Upper lobe of left lung (tissue), 6 donors: ENCODE measurements around the gene GTSE1. TPM values are rescaled to one million over a fixed set of nuclear protein-coding genes. Genes with fewer than 3 reads are reported as not detected.
"Not testable (repeated sequence)": the region's sequence is repeated elsewhere in the genome, so short reads cannot be mapped to it uniquely, and the experiment has no call there.

Experiments used
- ATAC-seq, 2 donors: fragments of 200-7000 bp; cut with Tn5 transposase; one replicate each; pipeline ENCODE4 v1.9.1; 2022; ENCODE audit warnings: mild to moderate bottlenecking in 2 of 2, moderate library complexity in 2 of 2; ENCODE audit not compliant: low FRiP score in 2 of 2
- DNase-seq, 2 donors: peaks; one replicate each; pipeline ENCODE4 v3.0.0-alpha.2; 2019 to 2020
- H3K27ac ChIP-seq, 4 donors: fragments of 200-600 bp; sonication (generic); one replicate each; pipeline ENCODE4 v1.5.1; 2016 to 2019
- H3K27me3 ChIP-seq, 4 donors: fragments of 200-600 bp; sonication (generic); one replicate each; pipeline ENCODE4 v1.5.1; 2017 to 2019
- H3K36me3 ChIP-seq, 4 donors: fragments of 200-600 bp; sonication (generic); one replicate each; pipeline ENCODE4 v1.5.1; 2016 to 2019
- H3K4me1 ChIP-seq, 4 donors: fragments of 200-600 bp; sonication (generic); one replicate each; pipeline ENCODE4 v1.5.1; 2018 to 2019
- H3K4me3 ChIP-seq, 4 donors: fragments of 200-600 bp; sonication (generic); one replicate each; pipeline ENCODE4 v1.5.1; 2017 to 2019; ENCODE audit warnings: mild to moderate bottlenecking in 2 of 4, moderate library complexity in 1 of 4
- H3K9me3 ChIP-seq, 4 donors: fragments of 200-600 bp; sonication (generic); one replicate each; pipeline ENCODE4 v1.5.1; 2018 to 2019
- EP300 ChIP-seq, 4 donors: sonication (generic); formaldehyde crosslinking; IDR thresholded peaks; one replicate each; pipeline ENCODE4 v1.5.1; 2017; ENCODE audit warnings: antibody characterized with exemption in 4 of 4, control low read depth in 2 of 4
- POLR2A ChIP-seq, 4 donors: fragments of 450-650 bp; IDR thresholded peaks; one replicate each; pipeline ENCODE4 v1.5.1; 2016 to 2017; ENCODE audit warnings: antibody characterized with exemption in 4 of 4, mild to moderate bottlenecking in 2 of 4
- POLR2AphosphoS5 ChIP-seq, 2 donors: sonication (generic); formaldehyde crosslinking; IDR thresholded peaks; one replicate each; pipeline ENCODE4 v1.5.1; 2017; ENCODE audit warnings: antibody characterized with exemption in 2 of 2
- WGBS, 2 donors: methylation state at CpG; one replicate each; pipeline ENCODE4 v1.1.5; 2017 to 2018; 5-methylcytosine and 5-hydroxymethylcytosine counted together
- total RNA-seq, 6 donors: library from RNA; depleted of rRNA in 4 of 6; stranded (reverse); fragments of >200 nt in 4 of 6; gene quantifications; one replicate each; pipeline versions ENCODE4 v1.1.0 to v1.2.1, GENCODE V29; 2016 to 2021
- TF ChIP-seq, protein P1 (sequence below), 6 experiments: fragments of 450-650 bp in 4 of 6; fragments of 200-600 bp in 2 of 6; sonication (generic) in 2 of 6; IDR thresholded peaks; one replicate each; pipeline ENCODE4 v1.5.1; 2016 to 2019; ENCODE audit warnings: antibody characterized with exemption in 6 of 6
- donor health status: DM: no; HTN: no; CAD: no; lungs with moderate emphysema.
- donor health status: DM: no; HTN: yes; CAD: no; lungs with severe emphysema.

The GTSE1 gene
- total RNA-seq, 6 donors from 2014 or later, result 0.30 to 4.4 (median 1.4) TPM; not detected in 1

GRCh38 chr22:46303347-46303965 lies 6.8 kb downstream of the GTSE1 start:
- DNase-seq, result no peak

GRCh38 chr22:46308283-46308988 lies 11.8 kb downstream of the GTSE1 start:
- H3K4me3 ChIP-seq, result no peak overlapping the region
- H3K9me3 ChIP-seq, result no peaks in the 10 kb centered on the region
- H3K4me1 ChIP-seq, result no peaks in the 10 kb centered on the region
- no peaks in the 10 kb centered on the region for H3K36me3 ChIP-seq
- H3K27me3 ChIP-seq, result no peaks in the 10 kb centered on the region
- no peak for DNase-seq
- H3K27ac ChIP-seq, result no peak overlapping the region
- WGBS, 2 donors, result 92 to 94% methylated on average over 20 to 23 of the region's 23 CpGs
- TF ChIP-seq POLR2AphosphoS5 (IDR thresholded peaks at IDR 0.05) (no peak), POLR2A (IDR thresholded peaks at IDR 0.05) (no peak), EP300 (IDR thresholded peaks at IDR 0.05) (no peak)
- TF ChIP-seq, protein P1, sequence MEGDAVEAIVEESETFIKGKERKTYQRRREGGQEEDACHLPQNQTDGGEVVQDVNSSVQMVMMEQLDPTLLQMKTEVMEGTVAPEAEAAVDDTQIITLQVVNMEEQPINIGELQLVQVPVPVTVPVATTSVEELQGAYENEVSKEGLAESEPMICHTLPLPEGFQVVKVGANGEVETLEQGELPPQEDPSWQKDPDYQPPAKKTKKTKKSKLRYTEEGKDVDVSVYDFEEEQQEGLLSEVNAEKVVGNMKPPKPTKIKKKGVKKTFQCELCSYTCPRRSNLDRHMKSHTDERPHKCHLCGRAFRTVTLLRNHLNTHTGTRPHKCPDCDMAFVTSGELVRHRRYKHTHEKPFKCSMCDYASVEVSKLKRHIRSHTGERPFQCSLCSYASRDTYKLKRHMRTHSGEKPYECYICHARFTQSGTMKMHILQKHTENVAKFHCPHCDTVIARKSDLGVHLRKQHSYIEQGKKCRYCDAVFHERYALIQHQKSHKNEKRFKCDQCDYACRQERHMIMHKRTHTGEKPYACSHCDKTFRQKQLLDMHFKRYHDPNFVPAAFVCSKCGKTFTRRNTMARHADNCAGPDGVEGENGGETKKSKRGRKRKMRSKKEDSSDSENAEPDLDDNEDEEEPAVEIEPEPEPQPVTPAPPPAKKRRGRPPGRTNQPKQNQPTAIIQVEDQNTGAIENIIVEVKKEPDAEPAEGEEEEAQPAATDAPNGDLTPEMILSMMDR (IDR thresholded peaks at IDR 0.05), result no peak
- no peak for ATAC-seq

More at GRCh38 chr22:46303347-46303965, 6.8 kb downstream of the GTSE1 start:
- Histone ChIP-seq H3K4me1 (no peaks in the 10 kb centered on the region), H3K36me3 (no peaks in the 10 kb centered on the region), H3K9me3 (no peaks in the 10 kb centered on the region), H3K4me3 (no peak overlapping the region), H3K27me3 (no peaks in the 10 kb centered on the region), H3K27ac (no peak overlapping the region)
- TF ChIP-seq POLR2A (IDR thresholded peaks at IDR 0.05), result no peak
- TF ChIP-seq POLR2AphosphoS5 (IDR thresholded peaks at IDR 0.05), result no peak
- TF ChIP-seq, protein P1 (IDR thresholded peaks at IDR 0.05), result no peak
- no peak for TF ChIP-seq EP300 (IDR thresholded peaks at IDR 0.05)
- WGBS, 2 donors, result 86 to 90% methylated on average over 7 of the region's 7 CpGs
- no peak for ATAC-seq

DNA sequence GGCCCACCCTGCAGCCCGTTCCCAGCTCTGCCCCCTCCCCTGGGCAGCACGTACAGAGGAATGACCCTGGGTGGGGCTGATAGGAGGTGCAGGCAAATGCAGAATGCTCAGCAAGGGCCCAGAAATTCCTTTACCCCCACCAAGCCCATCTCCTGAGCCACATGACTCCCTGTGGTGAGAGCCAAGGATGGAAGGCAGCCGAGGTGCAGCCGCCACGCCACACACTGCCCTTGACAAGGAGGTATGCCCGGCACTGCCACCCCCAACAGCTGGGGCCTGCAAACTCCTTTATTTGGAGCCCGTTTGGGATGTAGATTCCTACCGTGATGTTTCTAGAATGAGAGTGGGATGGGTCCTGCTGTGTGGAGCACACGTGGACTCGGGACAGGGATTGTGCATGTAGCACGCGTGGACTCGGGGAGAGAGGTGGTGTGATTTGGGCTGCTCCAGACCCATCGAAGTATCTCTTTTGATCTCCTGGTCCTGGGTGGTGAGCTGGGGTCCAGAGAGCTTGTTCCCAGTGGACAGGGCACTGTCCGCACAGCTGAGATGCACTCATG lies 12.9 kb downstream of the GTSE1 start:
- no peaks in the 10 kb centered on the region for H3K36me3 ChIP-seq
- H3K27ac ChIP-seq, result no peak overlapping the region
- 94 to 96% methylated on average over 9 to 15 of the region's 15 CpGs for WGBS, 2 donors
- H3K9me3 ChIP-seq, result no peaks in the 10 kb centered on the region
- TF ChIP-seq, protein P1 (IDR thresholded peaks at IDR 0.05), result no peak
- TF ChIP-seq POLR2AphosphoS5 (IDR thresholded peaks at IDR 0.05) (no peak), POLR2A (IDR thresholded peaks at IDR 0.05) (no peak), EP300 (IDR thresholded peaks at IDR 0.05) (no peak)
- DNase-seq (no peak), ATAC-seq (no peak)
- no peaks in the 10 kb centered on the region for H3K27me3 ChIP-seq
- no peaks in the 10 kb centered on the region for H3K4me1 ChIP-seq
- no peak overlapping the region for H3K4me3 ChIP-seq

- 96 to 97% methylated on average over 2 to 8 of the region's 8 CpGs for WGBS, 2 donors
These were observed 15.4 kb downstream of the GTSE1 start for GRCh38 chr22:46312056-46312455.

DNA sequence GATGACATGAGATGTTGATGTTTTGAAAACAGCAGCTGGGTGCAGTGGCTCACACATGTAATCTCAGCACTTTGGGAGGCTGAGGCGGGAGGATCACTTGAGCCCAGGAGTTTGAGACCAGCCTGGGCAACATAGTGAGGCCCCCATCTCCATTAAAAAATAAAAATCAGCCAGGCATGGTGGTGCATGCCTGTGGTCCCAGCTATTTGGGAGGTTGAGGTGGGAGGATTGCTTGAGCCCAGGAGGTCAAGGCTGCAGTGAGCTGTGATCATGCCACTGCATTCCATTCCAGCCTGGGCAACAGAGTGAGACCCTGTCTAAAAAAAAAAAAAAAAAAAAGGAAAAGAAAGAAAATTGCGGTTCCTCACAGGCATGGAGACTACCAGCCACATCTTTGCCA lies 16.2 kb downstream of the GTSE1 start:
- not testable (repeated sequence) for H3K4me1 ChIP-seq, H3K27me3 ChIP-seq, H3K27ac ChIP-seq, DNase-seq, H3K36me3 ChIP-seq, H3K4me3 ChIP-seq, ATAC-seq, H3K9me3 ChIP-seq
- WGBS, 2 donors, result 90 to 100% methylated on average over 2 of the region's 2 CpGs

More at GRCh38 chr22:46312056-46312455, 15.4 kb downstream of the GTSE1 start:
- Histone ChIP-seq H3K27ac (no peak overlapping the region), H3K27me3 (no peaks in the 10 kb centered on the region), H3K9me3 (no peaks in the 10 kb centered on the region), H3K36me3 (no peaks in the 10 kb centered on the region), H3K4me3 (no peak overlapping the region), H3K4me1 (no peaks in the 10 kb centered on the region)
- DNase-seq (no peak), ATAC-seq (no peak)
- TF ChIP-seq EP300 (IDR thresholded peaks at IDR 0.05), result no peak
- TF ChIP-seq POLR2A (IDR thresholded peaks at IDR 0.05), result no peak
- no peak for TF ChIP-seq POLR2AphosphoS5 (IDR thresholded peaks at IDR 0.05)
- TF ChIP-seq, protein P1 (IDR thresholded peaks at IDR 0.05), result no peak
